Inflammatory macrophage treated with lipopolysaccharide for 4 hours (primary cell): ENCODE measurements around the gene MST1.

Experiments used
- DNase-seq: peaks from one replicate; pipeline ENCODE4 v3.0.0-alpha.2; 2020

Gene MST1

GRCh38 chr3:49654955-49655556 lies 34.2 kb downstream of the MST1 start:
- DNase-seq: no peak

GRCh38 chr3:49654176-49654825 lies 35.0 kb downstream of the MST1 start:
- no peak for DNase-seq

GRCh38 chr3:49653621-49654020 lies 35.7 kb downstream of the MST1 start:
- no peak for DNase-seq

- no peak for DNase-seq
Observed at GRCh38 chr3:49652903-49653415, 36.3 kb downstream of the MST1 start.

GRCh38 chr3:49652218-49652902 lies 36.9 kb downstream of the MST1 start:
- no peak for DNase-seq

- no peak for DNase-seq
Observed at GRCh38 chr3:49650637-49651036, 38.6 kb downstream of the MST1 start.

GRCh38 chr3:49650177-49650576 lies 39.1 kb downstream of the MST1 start:
- DNase-seq: no peak

GRCh38 chr3:49649576-49649975 lies 39.7 kb downstream of the MST1 start:
- no peak for DNase-seq

- no peak for DNase-seq
Observed at GRCh38 chr3:49648354-49649019, 40.8 kb downstream of the MST1 start.

- DNase-seq: no peak
Observed at GRCh38 chr3:49647741-49648140, 41.5 kb downstream of the MST1 start.

GRCh38 chr3:49646236-49646635 lies 43.0 kb downstream of the MST1 start:
- DNase-seq: no peak

- no peak for DNase-seq
Observed at GRCh38 chr3:49644684-49645083, 44.6 kb downstream of the MST1 start.

GRCh38 chr3:49642708-49643145 lies 46.5 kb downstream of the MST1 start:
- no peak for DNase-seq

GRCh38 chr3:49641921-49642707 lies 47.2 kb downstream of the MST1 start:
- DNase-seq: no peak

- no peak for DNase-seq
Observed at GRCh38 chr3:49641292-49641691, 48.0 kb downstream of the MST1 start.

GRCh38 chr3:49639551-49639950 lies 49.7 kb downstream of the MST1 start:
- no peak for DNase-seq

GRCh38 chr3:49638445-49638844 lies 50.8 kb downstream of the MST1 start:
- no peak for DNase-seq

GRCh38 chr3:49636883-49637609 lies 52.2 kb downstream of the MST1 start:
- DNase-seq: no peak

- DNase-seq: no peak
Observed at GRCh38 chr3:49634736-49635135, 54.5 kb downstream of the MST1 start.
